ENCODE data around the gene AKR1C1.
"Not testable (repeated sequence)": the region's sequence is repeated elsewhere in the genome, so short reads cannot be mapped to it uniquely, and the experiment has no call there.

Gene AKR1C1

GRCh38 chr10:4931587-4931986 lies 31.6 kb upstream of the AKR1C1 start:
- no peak overlapping the region for H3K27ac Mint-ChIP-seq
- no peak for DNase-seq
- no peak for TF ChIP-seq CTCF (IDR thresholded peaks at IDR 0.05)
- peaks cover 68% of the 10 kb centered on the region for H3K9me3 Mint-ChIP-seq
- peaks cover 23% of the 10 kb centered on the region for H3K36me3 Mint-ChIP-seq (ENCODE audit: low read depth)
- no peak overlapping the region for H3K4me3 Mint-ChIP-seq
- H3K4me1 Mint-ChIP-seq, result no peaks in the 10 kb centered on the region
- no peaks in the 10 kb centered on the region for H3K27me3 Mint-ChIP-seq (ENCODE audit: low read depth, poor library complexity)

- Mint-ChIP-seq H3K36me3 (ENCODE audit: low read depth) (peaks cover 15% of the 10 kb centered on the region), H3K4me3 (no peak overlapping the region), H3K4me1 (no peaks in the 10 kb centered on the region), H3K27me3 (ENCODE audit: low read depth, poor library complexity) (peaks cover 4% of the 10 kb centered on the region), H3K9me3 (peaks cover 57% of the 10 kb centered on the region), H3K27ac (no peak overlapping the region)
- no peak for TF ChIP-seq CTCF (IDR thresholded peaks at IDR 0.05)
- DNase-seq, result no peak
These were observed 28.7 kb upstream of the AKR1C1 start for GRCh38 chr10:4934391-4934987.

- Mint-ChIP-seq H3K4me1 (no peaks in the 10 kb centered on the region), H3K27ac (no peak overlapping the region), H3K36me3 (ENCODE audit: low read depth) (peaks cover 5% of the 10 kb centered on the region), H3K9me3 (peaks cover 36% of the 10 kb centered on the region), H3K4me3 (no peak overlapping the region), H3K27me3 (ENCODE audit: low read depth, poor library complexity) (peaks cover 4% of the 10 kb centered on the region)
- no peak for DNase-seq
- no peak for TF ChIP-seq CTCF (IDR thresholded peaks at IDR 0.05)
These were observed 25.9 kb upstream of the AKR1C1 start for GRCh38 chr10:4937346-4937745.

GRCh38 chr10:4939224-4940072 lies 23.8 kb upstream of the AKR1C1 start:
- no peak overlapping the region for H3K27ac Mint-ChIP-seq
- H3K9me3 Mint-ChIP-seq, result peaks cover 27% of the 10 kb centered on the region
- no peak for DNase-seq
- peaks cover 12% of the 10 kb centered on the region for H3K4me1 Mint-ChIP-seq
- TF ChIP-seq CTCF (IDR thresholded peaks at IDR 0.05), result no peak
- H3K36me3 Mint-ChIP-seq (ENCODE audit: low read depth), result peaks cover 5% of the 10 kb centered on the region
- peaks cover 4% of the 10 kb centered on the region for H3K27me3 Mint-ChIP-seq (ENCODE audit: low read depth, poor library complexity)
- no peak overlapping the region for H3K4me3 Mint-ChIP-seq

- not testable (repeated sequence) for H3K27ac Mint-ChIP-seq; H3K27me3 Mint-ChIP-seq (ENCODE audit: low read depth, poor library complexity); H3K4me3 Mint-ChIP-seq; H3K36me3 Mint-ChIP-seq (ENCODE audit: low read depth); DNase-seq
- peaks cover 23% of the 10 kb centered on the region for H3K9me3 Mint-ChIP-seq
- H3K4me1 Mint-ChIP-seq, result peaks cover 12% of the 10 kb centered on the region
These were observed 23.2 kb upstream of the AKR1C1 start for GRCh38 chr10:4940073-4940428.

GRCh38 chr10:4940909-4941308 lies 22.3 kb upstream of the AKR1C1 start:
- H3K36me3 Mint-ChIP-seq (ENCODE audit: low read depth); H3K27ac Mint-ChIP-seq; H3K27me3 Mint-ChIP-seq (ENCODE audit: low read depth, poor library complexity); DNase-seq; H3K4me3 Mint-ChIP-seq: not testable (repeated sequence)
- Mint-ChIP-seq H3K9me3 (peaks cover 18% of the 10 kb centered on the region), H3K4me1 (peaks cover 12% of the 10 kb centered on the region)

All from nephron progenitor cell (in vitro differentiated cells).